HUDEP-2 (cell line): ENCODE measurements around the gene SF3B6.
"Not testable (repeated sequence)": the region's sequence is repeated elsewhere in the genome, so short reads cannot be mapped to it uniquely, and the experiment has no call there.

Experiments used
- DNase-seq, 76 experiments: peaks; one replicate each; lab custom pipeline; 2025; ENCODE audit not compliant: unreplicated experiment in 76 of 76; lab: John Stamatoyannopoulos, UW

SF3B6 gene

DNA sequence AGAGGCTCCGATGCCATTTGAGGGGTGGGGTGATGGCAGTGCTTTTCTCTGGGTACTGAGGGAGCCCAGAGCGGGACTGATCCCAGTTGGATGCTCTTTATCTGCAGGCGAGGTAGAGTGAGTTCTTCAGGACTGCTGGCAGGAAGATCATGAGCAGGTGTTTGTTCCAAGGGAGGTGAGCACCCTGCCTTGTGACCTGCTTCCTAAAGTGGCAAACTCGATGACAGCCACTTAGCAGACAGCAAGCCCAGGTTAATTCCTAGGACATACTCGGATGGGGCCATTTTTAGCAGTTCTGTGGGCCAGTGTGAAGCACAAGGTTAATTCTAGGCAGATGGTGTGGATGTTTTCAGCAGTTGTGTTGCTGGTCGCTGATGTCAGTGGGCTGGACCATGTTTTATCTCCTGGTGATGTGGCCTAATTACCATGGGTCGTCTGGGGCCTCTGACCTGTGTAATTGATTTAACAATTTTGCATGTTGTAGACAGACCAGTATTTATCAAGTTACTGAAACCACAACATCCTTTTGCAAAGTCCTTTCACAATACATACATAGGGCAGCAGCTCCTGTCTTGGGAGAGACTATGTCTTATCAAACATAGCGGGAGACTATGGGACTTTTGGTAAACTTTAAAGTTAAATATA lies 21.6 kb downstream of the SF3B6 start:
- no peak for DNase-seq

- DNase-seq: no peak
Measured at GRCh38 chr2:24052951-24053350, 23.2 kb downstream of the SF3B6 start.

DNA sequence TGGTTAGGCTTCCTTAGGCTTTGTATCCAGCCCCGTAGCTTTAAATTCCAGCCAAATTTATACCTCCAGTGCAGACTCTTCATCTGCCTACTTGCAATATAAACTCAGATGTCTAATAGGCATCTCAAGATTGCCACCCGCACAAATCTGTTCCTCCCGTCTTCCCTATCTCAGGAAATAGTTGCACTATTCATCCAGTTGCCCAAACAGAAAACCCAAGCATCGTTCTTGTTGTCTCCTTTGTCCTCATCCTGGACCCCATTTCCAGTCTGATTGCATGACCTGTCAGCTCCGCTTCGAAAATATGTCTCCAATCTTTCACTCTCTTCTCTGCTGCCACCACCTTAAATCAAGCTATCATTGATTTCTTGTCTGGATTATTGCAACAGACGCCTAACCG lies 24.3 kb downstream of the SF3B6 start:
- no peak for DNase-seq

DNA sequence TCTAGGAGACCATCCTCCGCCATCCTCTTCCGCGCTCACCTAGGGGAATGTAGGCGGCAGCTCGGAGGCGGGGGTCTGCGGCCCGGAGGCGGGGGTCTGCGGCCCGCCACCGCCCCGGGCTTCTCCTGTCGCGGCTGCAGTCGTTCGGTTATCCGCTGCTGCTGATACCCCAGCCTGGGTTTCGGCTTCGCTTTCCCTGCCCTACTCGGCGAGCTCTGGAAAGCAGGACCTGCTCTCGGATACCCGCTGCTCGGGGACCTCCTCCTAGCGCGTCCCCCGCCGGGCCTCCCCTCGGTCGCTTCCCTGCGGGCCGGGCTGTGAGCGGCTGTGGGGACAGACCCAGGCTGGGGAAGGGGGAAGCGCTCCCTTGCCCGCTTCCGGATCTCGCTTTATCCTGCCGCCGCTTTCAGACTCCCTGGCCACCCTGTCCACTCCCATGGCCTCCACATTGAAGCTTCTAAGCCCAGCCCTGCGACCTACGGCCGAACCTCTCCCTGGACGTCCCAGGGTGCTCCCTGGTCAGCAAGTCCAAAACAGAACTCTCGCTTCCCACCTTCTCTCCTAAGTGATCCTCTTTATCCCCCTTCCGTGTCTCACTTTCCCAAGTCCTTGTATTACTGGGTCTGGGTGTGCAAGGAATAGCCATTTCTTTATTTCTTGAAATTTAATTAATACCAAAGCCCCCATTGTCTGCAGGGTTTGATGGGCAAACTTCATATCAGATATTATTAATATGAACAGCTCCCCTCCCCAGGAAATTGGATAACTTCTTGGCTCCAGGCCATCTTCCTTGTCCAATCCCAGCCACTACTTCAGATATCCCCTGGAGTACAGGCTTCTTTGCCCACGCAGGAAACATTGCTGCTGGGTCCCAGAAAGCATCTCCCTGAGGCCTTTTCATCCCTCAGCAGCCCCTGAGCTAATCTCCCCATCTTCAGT lies 25.8 kb downstream of the SF3B6 start:
- DNase-seq: peak in 2 of 76 experiments; percentile 2 to 5

GRCh38 chr2:24049485-24050021 lies 26.6 kb downstream of the SF3B6 start, which contains the start of gene FKBP1B:
Gene FKBP1B (plus strand): TSS chr2:24049741. CDS start chr2:24049850, 109 bp downstream.
- peak in 29 of 76 experiments; percentile 6 to 54 (median 29) for DNase-seq

DNA sequence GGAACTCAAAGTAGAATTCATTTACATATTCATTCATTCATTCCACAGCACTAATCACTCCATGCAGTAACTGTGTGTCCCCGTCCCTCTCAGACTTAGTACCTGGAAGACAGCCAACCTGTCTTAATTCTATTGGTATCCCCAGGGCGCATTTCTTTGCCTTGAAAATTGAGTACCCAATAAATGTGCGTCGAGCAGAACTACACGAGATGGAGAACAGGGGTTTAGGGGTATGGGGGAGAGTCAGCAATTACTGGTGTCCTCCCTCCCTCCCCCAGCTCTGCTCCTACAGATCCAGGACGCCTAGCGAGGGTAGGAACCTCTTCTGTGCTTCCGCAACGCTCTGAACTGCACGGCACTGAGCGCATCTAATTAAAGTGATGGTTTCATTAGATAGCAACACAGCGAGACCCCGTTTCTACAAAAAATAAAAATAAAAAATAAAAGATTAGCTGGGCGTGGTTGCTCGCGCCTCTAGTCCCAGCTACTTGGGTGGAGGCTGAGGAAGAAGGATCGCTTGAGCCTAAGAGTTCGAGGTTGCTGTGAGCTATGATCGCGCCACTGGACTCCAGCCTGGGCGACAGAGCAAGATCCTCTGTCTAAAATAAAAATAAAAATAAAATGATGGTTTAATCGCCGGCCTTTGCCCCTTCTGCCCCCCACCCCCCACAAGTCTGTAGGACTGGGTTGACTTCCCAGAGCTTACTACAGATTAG lies 27.2 kb downstream of the SF3B6 start:
- DNase-seq: no peak

- no peak for DNase-seq
Measured at GRCh38 chr2:24047703-24048033, 28.5 kb downstream of the SF3B6 start.

DNA sequence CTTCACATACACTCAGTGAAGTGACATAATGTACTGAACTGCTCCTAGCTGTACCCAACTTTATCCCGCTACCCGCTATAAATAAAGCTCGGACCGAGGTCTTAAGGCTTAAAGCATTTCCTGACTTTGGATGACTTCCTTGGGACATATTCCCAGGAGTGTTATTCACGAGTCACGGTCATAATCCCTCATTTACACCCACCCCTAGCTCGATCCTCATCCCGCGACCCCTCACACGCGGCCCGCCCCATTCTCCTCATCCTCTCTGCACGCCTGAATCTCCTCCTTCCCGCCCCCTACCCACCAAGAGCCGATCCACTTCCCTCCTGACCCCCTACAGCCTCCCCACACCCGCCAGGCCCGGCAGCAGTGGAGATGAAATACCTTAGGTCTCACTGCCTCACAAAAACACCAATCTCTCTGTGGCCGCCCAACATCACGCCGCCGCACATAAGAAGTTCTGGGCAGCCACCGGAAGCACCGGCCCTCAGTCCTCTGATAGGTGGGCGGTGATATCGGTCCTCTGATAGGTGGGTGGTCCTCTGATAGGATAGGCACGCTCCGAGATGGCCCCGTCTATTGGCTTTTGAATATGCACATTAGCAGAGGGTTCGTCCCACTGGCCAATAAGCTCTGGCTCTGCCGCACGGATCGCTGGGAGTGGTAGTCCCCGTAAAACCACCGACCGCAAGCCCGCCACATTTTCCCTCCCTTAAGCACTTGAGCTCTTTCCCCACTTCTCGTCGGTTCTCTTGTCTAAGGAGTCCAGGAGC lies 29.0 kb downstream of the SF3B6 start, which contains the start of gene WDCP:
TSS of gene WDCP (minus strand) at position 462 of the 773 bp plus-strand sequence. CDS start 7,897 bp downstream, outside the sequence.
- DNase-seq: peak in 75 of 76 experiments; percentile 57 to 97 (median 93)

DNA sequence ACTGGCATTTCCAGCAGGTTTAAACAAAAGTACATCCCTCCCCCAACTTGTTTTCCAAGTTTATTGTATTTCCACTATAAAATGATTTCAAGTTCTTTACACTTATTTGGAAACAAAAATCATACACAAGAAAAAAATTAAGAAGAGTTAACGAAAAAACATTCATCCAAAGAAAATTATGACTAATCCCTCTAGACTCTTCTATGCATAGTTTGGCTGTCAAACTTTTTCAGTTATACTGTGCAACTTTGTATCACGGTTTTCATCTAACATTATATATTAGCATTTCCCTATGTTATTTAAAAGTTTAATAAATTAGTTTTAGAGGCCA lies 29.6 kb downstream of the SF3B6 start:
- DNase-seq: no peak

DNA sequence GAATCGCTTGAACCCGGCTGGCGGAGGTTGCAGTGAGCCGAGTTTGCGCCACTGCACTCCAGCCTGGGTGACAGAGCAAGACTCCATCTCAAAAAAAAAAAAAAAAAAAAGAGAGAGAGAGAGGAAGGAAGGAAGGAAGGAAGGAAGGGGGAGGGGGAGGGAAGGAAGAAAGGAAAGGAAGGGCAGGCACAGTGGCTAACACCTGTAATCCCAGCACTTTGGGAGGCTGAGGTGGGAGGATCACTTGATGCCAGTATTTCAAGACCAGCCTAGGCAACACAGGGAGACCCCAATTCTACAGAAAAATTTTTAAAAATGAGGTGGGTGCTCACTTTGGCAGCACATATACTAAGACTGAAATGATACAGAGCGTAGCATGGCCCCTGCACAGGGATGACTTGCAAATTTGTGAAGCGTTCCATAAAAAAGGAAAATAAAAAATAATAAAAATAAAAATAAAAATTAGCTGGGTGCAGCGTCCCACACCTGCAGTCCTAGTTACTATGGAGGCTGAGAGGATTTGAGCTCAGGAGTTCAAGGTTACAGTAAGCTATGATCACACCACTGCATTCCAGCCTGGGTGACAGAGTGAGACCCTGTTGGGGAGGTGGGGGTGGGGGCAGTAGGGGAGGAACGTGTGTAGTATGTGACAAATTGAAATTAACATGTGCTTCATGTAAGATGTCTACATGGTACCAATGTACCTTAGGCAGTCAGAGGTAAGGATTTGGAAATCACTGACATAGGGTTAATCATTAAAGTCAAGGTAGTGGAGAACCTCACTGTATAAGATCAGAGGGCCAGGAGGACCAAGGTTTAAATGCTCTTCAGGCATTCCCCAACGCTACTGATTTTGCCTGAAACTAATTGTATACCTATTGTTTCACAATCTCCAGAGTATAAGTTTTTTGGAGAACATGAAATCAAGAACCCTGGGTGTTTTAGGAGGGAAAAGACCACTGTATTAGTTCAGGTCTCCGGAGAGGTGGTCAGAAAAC lies 30.3 kb downstream of the SF3B6 start:
- DNase-seq: no peak

- not testable (repeated sequence) for DNase-seq
Measured at GRCh38 chr2:24043133-24043532, 33.0 kb downstream of the SF3B6 start.

GRCh38 chr2:24040511-24040910 lies 35.6 kb downstream of the SF3B6 start:
- DNase-seq: no peak

- DNase-seq: no peak
Measured at GRCh38 chr2:24038786-24039499, 37.2 kb downstream of the SF3B6 start.

- DNase-seq: peak in 1 of 76 experiments; percentile 23
Measured at GRCh38 chr2:24026233-24026632, 49.9 kb downstream of the SF3B6 start.

- DNase-seq: peak in 1 of 76 experiments; percentile 28
Measured at GRCh38 chr2:24024996-24025663, 51.0 kb downstream of the SF3B6 start.

- no peak for DNase-seq
Measured at GRCh38 chr2:24024018-24024417, 52.1 kb downstream of the SF3B6 start.

- DNase-seq: no peak
Measured at GRCh38 chr2:24022975-24023575, 53.1 kb downstream of the SF3B6 start.
